IPS-NIHi11 (cell line): ENCODE data around the gene NFKBIA.
"Not testable (repeated sequence)": the region's sequence is repeated elsewhere in the genome, so short reads cannot be mapped to it uniquely, and the experiment has no call there.

ENCODE experiments used
- DNase-seq: peaks from one replicate; pipeline ENCODE4 v3.0.0; 2012; ENCODE audit warnings: mixed read lengths, low spot score

NFKBIA gene

DNA sequence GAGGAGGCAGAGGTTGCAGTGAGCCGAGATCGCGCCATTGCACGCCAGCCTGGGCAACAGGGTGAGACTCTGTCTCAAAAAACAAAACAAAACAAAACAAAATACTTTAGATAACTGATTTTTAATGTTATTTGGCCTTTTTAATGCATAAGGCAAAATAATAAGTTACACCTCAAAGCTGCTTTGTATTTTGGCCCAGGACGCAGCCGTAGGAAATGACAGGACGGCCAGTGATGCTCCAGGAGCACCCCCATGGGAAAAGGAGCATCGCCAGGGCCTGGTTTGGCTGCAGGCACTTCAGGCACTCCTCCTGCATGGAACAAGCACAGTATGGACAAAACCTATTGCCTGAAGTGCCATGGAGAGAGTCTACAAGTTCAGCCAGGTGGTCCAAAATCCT, 3.5 kb upstream of the NFKBIA start:
- no peak for DNase-seq

GRCh38 chr14:35407306-35407630, 2.7 kb upstream of the NFKBIA start:
- DNase-seq = no peak

- DNase-seq = peak; percentile 66
Measured at GRCh38 chr14:35406506-35407305, 2.2 kb upstream of the NFKBIA start.

DNA sequence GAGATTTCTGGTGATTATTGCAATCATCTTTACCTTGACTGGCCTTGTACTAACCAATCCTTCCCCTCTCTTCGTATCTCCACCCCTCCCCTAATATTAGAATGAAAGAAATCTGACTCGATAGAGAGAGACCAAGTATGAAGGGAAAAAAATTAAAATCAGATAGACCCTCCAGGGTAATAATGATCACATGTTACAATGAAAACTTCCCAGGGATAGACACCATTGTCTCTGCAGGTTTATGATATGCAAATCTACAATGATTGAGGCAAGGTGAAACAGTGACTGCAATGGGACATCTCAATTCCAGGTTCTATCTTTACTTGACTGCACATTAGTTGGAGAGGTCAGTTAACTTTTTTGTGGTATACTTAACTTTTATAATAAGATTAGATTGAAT, 1.5 kb upstream of the NFKBIA start:
- no peak for DNase-seq

GRCh38 chr14:35405304-35405996, 901 bp upstream of the NFKBIA start:
- DNase-seq = no peak

GRCh38 chr14:35403603-35404448, 723 bp downstream of the NFKBIA start:
- DNase-seq = peak; percentile 93

DNA sequence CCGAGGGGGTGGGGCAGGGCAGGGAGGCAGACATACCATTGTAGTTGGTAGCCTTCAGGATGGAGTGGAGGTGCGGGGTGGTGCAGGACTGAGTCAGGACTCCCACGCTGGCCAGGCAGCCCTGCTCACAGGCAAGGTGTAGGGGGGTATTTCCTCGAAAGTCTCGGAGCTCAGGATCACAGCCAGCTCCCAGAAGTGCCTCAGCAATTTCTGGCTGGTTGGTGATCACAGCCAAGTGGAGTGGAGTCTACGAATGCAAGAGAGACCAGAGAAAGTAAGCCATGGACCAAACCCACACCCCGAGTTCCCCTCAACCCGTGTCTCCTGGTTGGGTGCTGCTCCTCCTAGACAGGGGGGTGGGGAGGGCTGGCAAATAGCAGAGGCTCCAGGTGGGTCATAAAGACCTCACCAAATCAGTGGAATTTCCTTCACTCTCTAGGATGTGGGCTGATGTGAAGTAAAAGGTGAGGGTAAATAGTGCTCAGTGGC, 1.4 kb downstream of the NFKBIA start:
- no peak for DNase-seq

GRCh38 chr14:35402323-35403113, 2.0 kb downstream of the NFKBIA start:
- DNase-seq = no peak

DNA sequence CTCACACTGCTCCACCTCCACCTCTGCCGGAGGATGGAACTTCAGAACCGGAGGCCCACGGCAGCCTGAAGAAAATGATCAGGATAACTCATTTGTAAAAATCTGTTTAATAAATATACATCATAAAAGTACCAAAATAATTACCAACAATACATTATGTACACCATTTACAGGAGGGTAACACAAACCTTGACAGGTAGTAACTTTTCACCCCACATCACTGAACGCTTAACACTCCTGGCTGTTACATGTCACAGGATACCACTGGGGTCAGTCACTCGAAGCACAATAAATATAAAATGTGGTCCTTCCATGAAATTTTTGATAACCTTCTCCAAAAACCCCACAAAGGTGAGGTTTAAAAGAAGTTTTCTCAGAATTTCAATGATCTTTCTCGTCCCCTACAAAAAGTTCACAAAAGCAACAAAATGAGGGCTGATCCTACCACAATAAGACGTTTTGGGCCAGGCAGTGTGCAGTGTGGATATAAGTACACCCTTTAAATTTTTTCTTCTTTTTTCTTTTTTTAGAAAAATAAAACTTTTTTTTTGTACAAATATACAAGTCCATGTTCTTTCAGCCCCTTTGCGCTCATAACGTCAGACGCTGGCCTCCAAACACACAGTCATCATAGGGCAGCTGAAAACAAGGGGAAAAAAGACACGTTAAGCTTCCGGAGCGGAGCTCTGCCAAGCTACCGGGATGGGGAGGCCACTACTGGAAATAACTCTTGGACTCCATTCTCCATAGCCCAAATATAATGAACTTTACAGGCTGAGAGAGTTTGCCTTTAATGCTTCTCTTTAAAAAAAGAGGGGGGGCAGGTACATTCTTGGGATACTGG, 2.9 kb downstream of the NFKBIA start:
- DNase-seq = no peak

DNA sequence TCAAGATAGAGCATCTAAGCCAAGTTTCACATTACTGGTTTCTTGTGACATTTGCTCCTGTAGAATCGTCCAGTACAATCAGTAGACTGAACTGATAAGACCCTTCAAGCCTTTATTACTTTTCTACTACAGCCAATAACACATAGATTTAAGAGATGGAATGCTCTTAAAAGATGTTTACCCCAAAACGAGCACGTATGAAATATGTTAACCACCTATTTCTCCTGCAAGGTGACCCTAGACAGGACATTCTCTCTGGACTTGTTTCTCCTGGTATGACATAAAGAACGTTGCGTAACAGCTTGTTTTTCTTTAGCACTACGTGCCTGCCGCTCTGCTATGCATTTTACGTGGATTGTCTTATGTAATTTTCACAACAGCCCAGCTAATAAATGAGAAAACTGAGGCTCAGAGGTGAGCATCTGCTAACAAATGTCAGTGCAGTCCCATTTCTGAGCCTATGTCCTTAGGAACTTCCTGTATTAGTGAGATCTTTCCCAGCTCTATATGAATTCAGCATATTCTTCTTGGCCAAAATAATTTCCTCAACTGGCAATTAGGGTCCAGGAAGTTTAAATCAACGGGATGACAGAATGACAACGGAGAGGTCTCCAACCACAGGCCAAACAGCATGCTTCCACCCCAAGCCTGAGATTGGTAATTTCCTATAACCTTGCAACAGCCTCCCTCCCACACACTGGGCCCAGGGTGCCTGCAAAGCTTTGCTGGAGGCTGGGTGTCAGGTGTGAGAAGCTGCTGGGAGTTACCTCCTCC, 3.7 kb downstream of the NFKBIA start:
- DNase-seq = no peak

DNA sequence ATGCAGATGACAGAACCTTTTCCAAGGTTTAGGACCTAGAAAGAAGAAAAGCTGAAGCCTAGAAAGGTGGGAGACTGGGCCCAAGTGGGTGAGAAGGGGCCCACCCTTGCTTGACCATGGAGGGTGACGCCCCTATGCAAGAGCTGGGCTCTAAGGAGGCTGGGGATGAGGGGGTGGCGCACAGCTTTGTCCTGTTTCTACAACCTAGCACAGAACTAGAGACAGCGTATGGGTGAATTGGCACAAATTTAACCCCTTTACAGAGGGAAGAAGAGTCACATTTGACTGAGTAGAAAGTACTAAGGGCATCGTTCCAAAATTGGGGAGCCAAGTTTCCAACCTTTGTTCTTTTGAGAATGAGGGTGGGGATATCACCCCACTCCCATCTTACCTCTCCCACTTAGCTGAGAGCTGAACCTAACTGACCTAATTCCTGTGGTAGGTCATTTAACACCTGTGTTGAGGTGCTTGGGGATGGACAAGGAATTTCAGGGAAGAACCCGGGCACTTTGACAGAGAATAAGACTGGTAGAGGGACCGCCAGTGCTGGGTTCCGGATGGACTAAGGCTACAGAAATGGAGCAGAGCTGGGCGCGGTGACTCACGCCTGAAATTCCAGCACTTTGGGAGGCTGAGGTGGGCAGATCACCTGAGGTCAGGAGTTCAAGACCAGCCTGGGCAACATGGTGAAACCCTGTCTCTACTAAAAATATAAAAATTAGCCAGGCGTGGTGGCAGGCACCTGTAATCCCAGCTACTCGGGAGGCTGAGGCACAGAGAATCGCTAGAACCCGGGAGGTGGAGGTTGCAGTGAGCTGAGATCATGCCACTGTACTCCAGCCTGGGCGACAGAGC, 5.2 kb downstream of the NFKBIA start:
- no peak for DNase-seq

DNA sequence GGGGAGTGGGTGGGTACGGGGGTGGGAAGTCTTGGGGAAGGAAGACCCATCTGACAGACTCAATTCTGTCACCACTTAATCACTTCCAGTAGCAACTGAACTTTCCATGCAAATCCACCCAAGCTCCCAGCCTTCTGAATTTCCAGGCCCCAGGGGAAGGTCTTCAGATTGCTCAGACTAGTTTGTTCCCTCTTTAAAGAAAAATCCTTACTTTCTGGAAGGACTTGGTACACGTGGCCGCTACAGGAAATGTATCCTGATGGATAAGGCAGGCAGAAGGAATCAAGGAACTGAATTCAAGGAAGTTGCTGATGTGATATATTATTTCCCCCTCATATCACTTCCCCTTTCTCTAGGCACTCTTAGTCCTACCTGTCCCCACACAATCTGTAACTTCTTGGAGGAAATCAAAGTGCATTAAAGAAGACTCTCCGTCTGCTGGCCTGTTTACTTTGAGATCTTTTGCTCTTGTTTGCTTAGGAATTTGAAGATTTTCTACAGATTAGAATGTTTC, 6.4 kb downstream of the NFKBIA start:
- no peak for DNase-seq

GRCh38 chr14:35396610-35397009, 7.9 kb downstream of the NFKBIA start:
- not testable (repeated sequence) for DNase-seq

DNA sequence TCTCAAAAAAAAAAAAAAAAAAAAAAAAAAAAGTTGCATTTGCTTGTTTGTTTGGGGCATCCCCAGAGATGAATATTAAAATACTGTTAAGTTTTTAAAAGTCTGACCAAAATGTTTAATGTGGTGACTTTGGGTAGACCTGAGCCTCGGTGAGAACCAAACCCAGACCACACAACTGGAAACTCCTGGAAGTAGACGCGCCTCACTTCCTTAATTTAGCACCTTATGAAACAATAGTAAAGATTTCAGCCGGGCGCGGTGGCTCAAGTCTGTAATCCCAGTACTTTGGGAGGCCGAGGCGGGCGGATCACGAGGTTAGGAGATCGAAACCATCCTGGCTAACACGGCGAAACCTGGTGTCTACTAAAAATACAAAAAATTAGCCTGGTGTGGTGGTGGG, 9.3 kb downstream of the NFKBIA start:
- DNase-seq = no peak

- no peak for DNase-seq
Measured at GRCh38 chr14:35394326-35395013, 10.1 kb downstream of the NFKBIA start.

- DNase-seq = no peak
Measured at GRCh38 chr14:35393826-35394225, 10.7 kb downstream of the NFKBIA start.

DNA sequence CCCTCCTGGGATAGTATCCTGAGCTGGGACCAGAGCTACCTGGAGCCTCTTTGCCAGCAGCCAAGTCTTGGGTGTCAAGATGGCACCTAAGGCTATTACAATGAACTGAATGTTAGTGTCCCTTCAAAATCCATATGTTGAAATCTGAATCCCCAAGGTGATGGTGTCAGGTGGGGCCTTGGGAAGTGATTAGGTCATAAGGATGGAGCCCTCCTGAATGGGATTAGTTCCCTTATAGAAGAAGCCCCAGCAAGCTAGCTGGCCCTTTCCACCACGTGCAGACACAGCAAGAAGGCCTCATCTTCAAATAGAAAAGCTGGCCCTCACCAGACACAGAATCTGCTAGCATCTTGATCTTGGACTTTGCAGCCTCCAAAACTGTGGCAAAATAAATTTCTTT, 12.4 kb downstream of the NFKBIA start:
- no peak for DNase-seq

DNA sequence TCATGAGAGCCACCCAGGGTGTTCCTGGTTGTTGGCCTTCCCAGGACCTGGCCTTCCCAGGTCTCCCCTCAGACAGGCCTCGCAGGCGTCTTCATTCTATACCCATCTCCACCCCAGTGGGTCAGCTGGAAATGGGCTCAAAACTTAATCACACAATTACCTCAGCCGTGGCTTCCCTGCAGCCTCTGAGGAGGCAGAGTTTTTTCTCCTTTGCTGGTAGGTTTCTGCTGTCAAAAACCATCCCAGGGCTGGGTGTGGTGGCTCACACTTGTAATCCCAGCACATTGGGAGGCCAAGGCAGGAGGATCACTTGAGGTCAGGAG, 13.2 kb downstream of the NFKBIA start:
- DNase-seq = no peak
